SU-DHL-6 (cell line): ENCODE results near the gene MRPL39.
A peak's percentile ranks its signal among the peaks of the same experiment; 100 is the strongest.

Source experiments
- H2AFZ ChIP-seq: fragments of 200-600 bp; sonication (generic); 2 replicates; pipeline ENCODE4 v1.6.1; 2014; ENCODE audit warnings: low read depth, mild to moderate bottlenecking, moderate library complexity, mixed read lengths, antibody characterized with exemption, low read length; ENCODE audit not compliant: severe bottlenecking
- H3F3A ChIP-seq: fragments of 200-600 bp; shearing (Covaris generic); 2 replicates; pipeline ENCODE4 v1.6.0; 2016; ENCODE audit warnings: antibody characterized with exemption, mild to moderate bottlenecking; ENCODE audit not compliant: insufficient read depth
- H3K27ac ChIP-seq: fragments of 200-600 bp; sonication (generic); 2 replicates; pipeline ENCODE4 v1.5.1; 2016; ENCODE audit warnings: low read depth, mild to moderate bottlenecking, low read length, moderate library complexity, mixed read lengths
- H3K27me3 ChIP-seq: fragments of 200-600 bp; sonication (generic), shearing (Covaris generic); 2 replicates; pipeline ENCODE4 v1.6.0; 2014; ENCODE audit warnings: mild to moderate bottlenecking, low read length
- H3K36me3 ChIP-seq: fragments of 200-600 bp; sonication (generic); 2 replicates; pipeline ENCODE4 v1.6.1; 2014; ENCODE audit warnings: mild to moderate bottlenecking, low read length, mixed read lengths
- H3K4me2 ChIP-seq: fragments of 300-600, 200-600 bp; shearing (Covaris generic), sonication (generic); 2 replicates; pipeline ENCODE4 v1.6.0; 2014; ENCODE audit warnings: low read length, low read depth, mild to moderate bottlenecking; ENCODE audit not compliant: poor library complexity, severe bottlenecking
- H3K4me3 ChIP-seq: fragments of 200-600 bp; sonication (generic); 2 replicates; pipeline ENCODE4 v1.5.1; 2014; ENCODE audit warnings: antibody characterized with exemption, low read length, mild to moderate bottlenecking, mixed read lengths; ENCODE audit not compliant: insufficient read depth, poor library complexity, severe bottlenecking
- H3K79me2 ChIP-seq: fragments of 200-600 bp; sonication (generic); 2 replicates; pipeline ENCODE4 v1.6.1; 2014; ENCODE audit warnings: mild to moderate bottlenecking, low read length, moderate library complexity; ENCODE audit not compliant: insufficient read depth
- H3K9ac ChIP-seq: fragments of 200-600 bp; sonication (generic); 2 replicates; pipeline ENCODE4 v1.7.0; 2014; ENCODE audit warnings: mild to moderate bottlenecking, low read length
- H3K9me2 ChIP-seq: fragments of 200-600 bp; sonication (generic); replicated peaks from 2 replicates; pipeline ENCODE4 v1.6.1; 2014; ENCODE audit warnings: low read length; ENCODE audit not compliant: insufficient read depth
- H3K9me3 ChIP-seq: fragments of 200-600 bp; sonication (generic); 2 replicates; pipeline ENCODE4 v1.6.1; 2014; ENCODE audit warnings: low read length, mixed read lengths; ENCODE audit not compliant: insufficient read depth
- H4K20me1 ChIP-seq: fragments of 200-600 bp; sonication (generic); 2 replicates; pipeline ENCODE4 v1.6.1; 2014; ENCODE audit warnings: low read depth, mild to moderate bottlenecking, antibody characterized with exemption, low read length, moderate library complexity, mixed read lengths
- CTCF ChIP-seq: fragments of 200-600 bp; sonication (generic); IDR thresholded peaks from one replicate; pipeline ENCODE4 v1.5.1; 2017; ENCODE audit warnings: antibody characterized with exemption, mild to moderate bottlenecking, low read length, moderate library complexity; ENCODE audit not compliant: insufficient read depth, poor library complexity, severe bottlenecking
- EZH2phosphoT487 ChIP-seq: fragments of 200-600 bp; sonication (generic), shearing (Covaris generic); conservative IDR thresholded peaks from 2 replicates; pipeline ENCODE4 v1.6.1; 2018; ENCODE audit warnings: mild to moderate bottlenecking, antibody characterized with exemption, low read length, moderate library complexity, mixed read lengths

Gene MRPL39

GRCh38 chr21:25583370-25584130, 23.7 kb downstream of the MRPL39 start:
- Histone ChIP-seq H4K20me1 (no peaks in the 10 kb centered on the region), H3F3A (peaks cover 13% of the 10 kb centered on the region), H3K27me3 (no peaks in the 10 kb centered on the region), H3K4me3 (no peak overlapping the region), H2AFZ (no peak overlapping the region), H3K4me2 (no peak overlapping the region), H3K27ac (0 out of 2 replicates have a peak overlapping the region, but pooled peaks have one; percentile 2), H3K9me3 (no peaks in the 10 kb centered on the region), H3K79me2 (no peaks in the 10 kb centered on the region), H3K36me3 (peaks cover 23% of the 10 kb centered on the region; the same call in 1 of the 2 replicates), H3K9me2 (no peaks in the 10 kb centered on the region), H3K9ac (no peak overlapping the region)
- TF ChIP-seq CTCF (no peak), EZH2phosphoT487 (no peak)

- no peaks in the 10 kb centered on the region for H3K9me3 ChIP-seq
- peaks cover 13% of the 10 kb centered on the region for H3F3A ChIP-seq
Measured at GRCh38 chr21:25582888-25583287, 24.4 kb downstream of the MRPL39 start.

GRCh38 chr21:25582164-25582790, 25.0 kb downstream of the MRPL39 start:
- peaks cover 16% of the 10 kb centered on the region; the same call in 1 of the 2 replicates for H3K36me3 ChIP-seq
- no peak overlapping the region for H3K27ac ChIP-seq
- H3K27me3 ChIP-seq = no peaks in the 10 kb centered on the region
- H3K4me2 ChIP-seq = no peak overlapping the region
- H4K20me1 ChIP-seq = no peaks in the 10 kb centered on the region
- no peaks in the 10 kb centered on the region for H3K9me3 ChIP-seq
- TF ChIP-seq CTCF (no peak), EZH2phosphoT487 (no peak)
- H2AFZ ChIP-seq = no peak overlapping the region
- no peak overlapping the region for H3K4me3 ChIP-seq
- H3K9ac ChIP-seq = no peak overlapping the region
- H3F3A ChIP-seq = peaks cover 13% of the 10 kb centered on the region
- H3K9me2 ChIP-seq = no peaks in the 10 kb centered on the region
- no peaks in the 10 kb centered on the region for H3K79me2 ChIP-seq

More at GRCh38 chr21:25582888-25583287, 24.4 kb downstream of the MRPL39 start:
- no peak overlapping the region for H3K9ac ChIP-seq
- no peak overlapping the region for H3K4me2 ChIP-seq
- no peaks in the 10 kb centered on the region for H3K9me2 ChIP-seq
- no peaks in the 10 kb centered on the region for H4K20me1 ChIP-seq
- H3K79me2 ChIP-seq = no peaks in the 10 kb centered on the region
- H2AFZ ChIP-seq = no peak overlapping the region
- H3K36me3 ChIP-seq = peaks cover 21% of the 10 kb centered on the region; the same call in 1 of the 2 replicates
- 0 out of 2 replicates have a peak overlapping the region, but pooled peaks have one; percentile 2 for H3K27ac ChIP-seq
- no peak overlapping the region for H3K4me3 ChIP-seq
- TF ChIP-seq CTCF (no peak), EZH2phosphoT487 (no peak)
- no peaks in the 10 kb centered on the region for H3K27me3 ChIP-seq
